Right lobe of liver (tissue), 4 donors: ENCODE measurements around the gene PLXNA4.

Experiments
- CTCF ChIP-seq, 4 donors: fragments of 200-600 bp in 3 of 4; fragments of 450-650 bp in 1 of 4; IDR thresholded peaks; one replicate each; pipeline versions ENCODE4 v1.5.1 to v1.8.0; 2016 to 2022; ENCODE audit warnings: antibody characterized with exemption in 4 of 4, mild to moderate bottlenecking in 2 of 4
- POLR2A ChIP-seq: fragments of 450-650 bp; IDR thresholded peaks from one replicate; pipeline ENCODE4 v1.6.1; 2017; ENCODE audit warnings: antibody characterized with exemption, mild to moderate bottlenecking
- donor health status: DM: no; HTN: no; CAD: no.
- donor health status: DM: no; HTN: no; CAD: no.
- donor health status: DM: no; HTN: yes; CAD: no.

- TF ChIP-seq CTCF (IDR thresholded peaks at IDR 0.05) (no peak), POLR2A (no peak)
These were observed 2.0 kb downstream of the PLXNA4 start for GRCh38 chr7:132574223-132574622.
